HepG2 (cell line): ENCODE data around the gene MTHFD1L. TPM values are rescaled to one million over a fixed set of nuclear protein-coding genes. Genes with fewer than 3 reads are reported as not detected.

Experiments
- ATAC-seq: fragments of 200-7000 bp; cut with Tn5 transposase; 3 replicates; pipeline ENCODE4 v1.9.1; 2020; ENCODE audit warnings: mild to moderate bottlenecking, moderate library complexity
- BruUV-seq: library from RNA; stranded (reverse); fragments of 400-500 nt; replicated peaks from 2 replicates; lab custom pipeline; 2021; lab: Mats Ljungman, UMichigan
- CTCF ChIA-PET: fragments of 300-600 bp; formaldehyde crosslinking; extraction: SDS; loops from one replicate; lab custom pipeline; 2021; ENCODE audit warnings: low total read pairs, inconsistent platforms, low intra/inter-chr PET ratio; lab: Yijun Ruan, JAX
- POLR2A ChIA-PET: fragments of 350-600 bp; sonication (Branson Sonifier 250); formaldehyde crosslinking; loops from one replicate; lab custom pipeline; 2020; ENCODE audit warnings: antibody characterized with exemption, inconsistent platforms; lab: Yijun Ruan, JAX
- DNase-seq: peaks from one replicate; pipeline ENCODE4 v3.0.0-alpha.2; 2015; ENCODE audit warnings: low spot score
- FAIRE-seq: peaks from 3 replicates; lab custom pipeline; 2011; peaks lifted over from hg19 to GRCh38; lab: Jason Lieb, UNC
- H2AFZ ChIP-seq: one replicate; pipeline ENCODE4 v1.6.1; 2011; ENCODE audit warnings: low read length, inconsistent platforms
- H3K27ac ChIP-seq: fragments of 300-600 bp; 3 replicates; pipeline ENCODE4 v1.8.0; 2011; ENCODE audit warnings: mixed run types, mild to moderate bottlenecking, mixed read lengths, low read length, inconsistent platforms; ENCODE audit not compliant: insufficient read depth; ENCODE audit errors: extremely low read length
- H3K27me3 ChIP-seq, 2 experiments: fragments of 200-600 bp in 1 of 2; 2 replicates in 1 of 2; 3 replicates in 1 of 2; pipeline versions ENCODE4 v1.6.0 to v1.8.0; 2011; ENCODE audit warnings: low read length in 2 of 2, mild to moderate bottlenecking in 2 of 2, moderate library complexity in 2 of 2, inconsistent platforms in 1 of 2; ENCODE audit not compliant: insufficient read depth in 2 of 2, control insufficient read depth in 1 of 2
- H3K36me3 ChIP-seq, 2 experiments: fragments of 200-600 bp in 1 of 2; replicated peaks in 1 of 2; 2 replicates in 1 of 2; 3 replicates in 1 of 2; pipeline versions ENCODE4 v1.5.1 to v1.8.0; 2011; ENCODE audit warnings: low read length in 2 of 2, inconsistent platforms in 1 of 2; ENCODE audit not compliant: insufficient read depth in 2 of 2, control insufficient read depth in 1 of 2
- H3K4me1 ChIP-seq: 2 replicates; pipeline ENCODE4 v1.5.1; 2012; ENCODE audit warnings: low read length, inconsistent platforms; ENCODE audit not compliant: insufficient read depth
- H3K4me2 ChIP-seq: 2 replicates; pipeline ENCODE4 v1.6.0; 2011; ENCODE audit warnings: low read depth, low read length, inconsistent platforms
- H3K4me3 ChIP-seq, 3 experiments: fragments of 200-600 bp in 1 of 3; sonication (generic), shearing (Covaris generic) in 1 of 3; replicated peaks in 1 of 3; 2 replicates each; pipeline ENCODE4 v1.5.1; 2011 to 2016; ENCODE audit warnings: low read length in 3 of 3, inconsistent platforms in 2 of 3, low read depth in 2 of 3, mild to moderate bottlenecking in 2 of 3, control low read depth in 1 of 3, mixed read lengths in 1 of 3; ENCODE audit not compliant: insufficient read depth in 1 of 3
- H3K79me2 ChIP-seq: one replicate; pipeline ENCODE4 v1.6.1; 2011; ENCODE audit warnings: low read length, inconsistent platforms; ENCODE audit not compliant: insufficient read depth
- H3K9ac ChIP-seq: 2 replicates; pipeline ENCODE4 v1.6.0; 2011; ENCODE audit warnings: mild to moderate bottlenecking, low read depth, low read length, inconsistent platforms; ENCODE audit not compliant: insufficient read depth
- H3K9me3 ChIP-seq: 2 replicates; pipeline ENCODE4 v1.5.1; 2012; ENCODE audit warnings: mild to moderate bottlenecking, low read length
- H4K20me1 ChIP-seq: 2 replicates; pipeline ENCODE4 v1.6.0; 2011; ENCODE audit warnings: inconsistent platforms, mild to moderate bottlenecking, low read length, moderate library complexity; ENCODE audit not compliant: insufficient read depth
- ATF4 ChIP-seq, 2 experiments: fragments of 450-650 bp in 1 of 2; sonication (generic) in 1 of 2; formaldehyde crosslinking; IDR thresholded peaks; 2 replicates each; pipeline versions ENCODE4 v1.5.0 to v1.8.0; 2020 to 2022; ENCODE audit warnings: mild to moderate bottlenecking in 1 of 2, missing genetic modification reagents in 1 of 2
- CREBL2 ChIP-seq: sonication (generic); formaldehyde crosslinking; IDR thresholded peaks from 2 replicates; pipeline ENCODE4 v1.8.1; 2023; ENCODE audit warnings: missing genetic modification reagents, mild to moderate bottlenecking, borderline replicate concordance
- HNRNPK ChIP-seq: fragments of 200-400 bp; formaldehyde crosslinking; IDR thresholded peaks from 2 replicates; pipeline ENCODE4 v1.6.1; 2018; ENCODE audit warnings: low read length, low read depth, moderate library complexity, mild to moderate bottlenecking; ENCODE audit not compliant: poor library complexity, severe bottlenecking
- HOXD1 ChIP-seq: sonication (generic); formaldehyde crosslinking; IDR thresholded peaks from 2 replicates; pipeline ENCODE4 v1.5.0; 2020; ENCODE audit warnings: missing genetic modification reagents
- WGBS: methylation state at CpG from one replicate; pipeline ENCODE4 v1.1.6; 2017; ENCODE audit warnings: low lambda C conversion rate; 5-methylcytosine and 5-hydroxymethylcytosine counted together
- in situ Hi-C: cut with HindIII; loops from 2 replicates; pipeline ENCODE4 v1.10.0; 2017; ENCODE audit warnings: low pct_unique_long_range_greater_than_20kb; ENCODE audit not compliant: extremely low pct_ligation_motif_present
- intact Hi-C: fragments of 100-400 bp; cut with micrococcal nuclease; formaldehyde crosslinking; loops from one replicate; pipeline ENCODE4 v1.10.0; 2022; ENCODE audit not compliant: unreplicated experiment
- polyA plus RNA-seq, 8 experiments: library from polyadenylated mRNA; depleted of rRNA in 3 of 8; stranded (reverse) in 7 of 8; unstranded in 1 of 8; fragments of >200 nt; fragmentation: Illumina TruSeq in 4 of 8; extraction: Trizol in 4 of 8; gene quantifications; 2 replicates each; pipeline versions ENCODE4 v1.2.1 to v1.2.3, GENCODE V29; 2011 to 2016; ENCODE audit warnings: low read depth in 4 of 8, missing spikeins in 1 of 8, mixed read lengths in 1 of 8; ENCODE audit not compliant: insufficient read depth in 1 of 8
- total RNA-seq, 5 experiments: library from RNA; depleted of rRNA; stranded (reverse); fragments of >200 nt; fragmentation: Illumina TruSeq; extraction: Trizol; gene quantifications; 2 replicates each; pipeline ENCODE4 v1.2.3, GENCODE V29; 2016; ENCODE audit warnings: low read depth in 1 of 5

MTHFD1L gene
- total and polyA plus RNA-seq, 2 of the 13 experiments (the other 11 are each of a cell fraction or from before 2014, with no cell fraction given): 24.0 to 39.6 TPM

DNA sequence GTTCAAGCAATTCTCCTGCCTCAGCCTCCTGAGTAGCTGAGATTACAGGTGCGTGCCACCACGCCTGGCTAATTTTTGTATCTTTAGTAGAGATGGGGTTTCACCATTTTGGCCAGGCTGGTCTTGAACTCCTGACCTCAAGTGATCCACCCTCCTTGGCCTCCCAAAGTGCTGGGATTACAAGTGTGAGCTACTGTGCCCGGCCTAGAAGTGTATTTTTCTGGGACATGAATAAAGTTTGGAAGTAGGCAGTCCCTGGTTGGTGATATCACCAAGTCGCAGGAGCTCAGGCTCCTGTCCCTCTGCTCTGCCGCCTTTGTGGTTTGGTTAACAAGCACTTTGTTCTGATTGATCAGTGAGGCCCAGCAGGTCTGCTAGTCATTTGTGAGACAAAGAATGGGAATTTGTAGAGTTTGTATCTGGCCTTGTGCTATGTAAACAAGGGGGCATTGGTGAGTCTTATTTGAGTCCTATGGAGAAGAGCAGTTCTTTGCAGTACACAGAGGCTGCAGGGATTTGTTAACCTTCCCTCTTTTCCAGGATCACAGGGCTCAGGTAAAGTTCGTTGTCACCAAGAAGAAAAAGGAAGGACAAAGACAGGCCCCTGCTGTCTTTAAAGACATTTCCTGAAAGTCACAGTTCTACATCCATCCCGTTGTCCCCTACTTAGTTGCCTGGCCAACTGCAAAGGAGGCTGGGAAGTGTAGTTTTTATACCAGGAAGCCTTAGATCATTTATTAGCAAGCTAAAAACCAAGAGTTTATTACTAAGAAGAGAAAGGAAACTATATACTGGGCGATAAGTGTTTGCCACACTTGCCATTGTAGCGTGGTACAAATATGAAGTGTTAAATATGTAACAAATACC lies 13.1 kb downstream of the MTHFD1L start (continued):
- TF ChIP-seq ATF4 (CRISPR knock-in tag; IDR thresholded peaks at IDR 0.05) (no peak), CREBL2 (CRISPR knock-in tag) (no peak)

- Histone ChIP-seq H3K79me2 (peaks cover 28% of the 10 kb centered on the region), H3K4me1 (peaks cover 69% of the 10 kb centered on the region), H3K27me3 (no peaks in the 10 kb centered on the region), H3K27ac (no peak overlapping the region), H3K36me3 (peaks cover 16 to 49% of the 10 kb centered on the region in 2 experiments), H3K9me3 (no peaks in the 10 kb centered on the region), H2AFZ (no peak overlapping the region), H3K9ac (no peak overlapping the region), H3K4me2 (no peak overlapping the region), H4K20me1 (peaks cover 4% of the 10 kb centered on the region; the same call in 1 of the 2 replicates), H3K4me3 (no peak overlapping the region)
- in situ Hi-C loops (no loop called here), intact Hi-C loops (no loop called here)
- POLR2A ChIA-PET: no interaction called here
- DNase-seq: no peak
- TF ChIP-seq HOXD1 (CRISPR knock-in tag) (no peak), HNRNPK (peak; percentile 9)
- ATAC-seq: no peak
- FAIRE-seq: no peak
- 98% methylated on average over 3 of the region's 3 CpGs for WGBS
- CTCF ChIA-PET: no interaction called here
- no TSS peak for BruUV-seq
Observed at GRCh38 chr6:150880336-150880735, 14.8 kb downstream of the MTHFD1L start.
